Measurements from ENCODE around the gene GAA. TPM values are rescaled to one million over a fixed set of nuclear protein-coding genes. Genes with fewer than 3 reads are reported as not detected.

The GAA gene
- total and polyA plus RNA-seq, 2 of the 8 experiments (the other 6 are each of a cell fraction or from before 2014, with no cell fraction given), result 14.8 to 30.0 TPM

GRCh38 chr17:80154166-80154565 lies 52.8 kb downstream of the GAA start:
- 15% methylated on average over 5 of the region's 5 CpGs; no CpG with 5 or more reads in 1 of the 2 experiments for WGBS, 2 experiments (ENCODE audit: extremely low coverage in 1 of 2, insufficient coverage in 1 of 2, insufficient read length in 1 of 2, insufficient replicate concordance in 2 of 2, low coverage in 1 of 2, low lambda C conversion rate in 2 of 2, missing lambda C conversion rate in 1 of 2)
- POLR2A ChIA-PET (ENCODE audit: partially characterized antibody), result interaction anchor here (0.8 to 2.1 kb wide), 2 partner anchors 9 to 57 kb away, joined by 4 to 11 read pairs; no protein-coding TSS in a partner anchor
- H3K4me3 ChIP-seq (ENCODE audit: extremely low read depth in 1 of 4, insufficient read depth in 2 of 4, low read depth in 3 of 4, low read length in 4 of 4), result peak overlapping the region in 1 of 4 experiments; percentile 29; a peak in 2 of 8 replicates
- no peak overlapping the region for H2BK5ac ChIP-seq (ENCODE audit: low read depth, low read length)
- H2BK12ac ChIP-seq (ENCODE audit: low read depth, low read length), result no peak overlapping the region
- peaks cover 7 to 17% (median 12%) of the 10 kb centered on the region in 4 experiments for H3K4me1 ChIP-seq (replicated peaks in 1 of 4; ENCODE audit: control insufficient read depth in 3 of 4, insufficient read depth in 4 of 4, low read length in 3 of 4)
- DNase-seq (ENCODE audit: low read depth in 1 of 2, low spot score in 2 of 2), result no peak
- H2AFZ ChIP-seq (ENCODE audit: low read length), result no peak overlapping the region
- H2BK20ac ChIP-seq (ENCODE audit: low read length), result no peak overlapping the region
- no peaks in the 10 kb centered on the region for H3K79me2 ChIP-seq (ENCODE audit: control insufficient read depth in 1 of 2, insufficient read depth in 2 of 2, low read length in 2 of 2)
- no peak overlapping the region for H3K18ac ChIP-seq (ENCODE audit: extremely low read depth, low read length)
- H3K27me3 ChIP-seq (replicated peaks in 1 of 4; ENCODE audit: control insufficient read depth in 3 of 4, extremely low read depth in 1 of 4, insufficient read depth in 3 of 4, low read length in 3 of 4), result peaks cover 0 to 4% (median 0%) of the 10 kb centered on the region in 4 experiments; a peak in 4 of 7 replicates
- H3K79me1 ChIP-seq (ENCODE audit: low read depth, low read length), result no peaks in the 10 kb centered on the region
- CTCF ChIA-PET (ENCODE audit: partially characterized antibody), result interaction anchor here (1.3 kb wide), 1 partner anchor 42 kb away, joined by 6 read pairs; no protein-coding TSS in a partner anchor
- no peak overlapping the region for H2BK120ac ChIP-seq (replicated peaks; ENCODE audit: low read depth, low read length)
- peak; percentile 55 for FAIRE-seq
- no peak overlapping the region for H3K4ac ChIP-seq (replicated peaks; ENCODE audit: insufficient read length, low read depth, low read length)
- no peak overlapping the region for H2AK5ac ChIP-seq (ENCODE audit: low read depth, low read length)
- TF ChIP-seq EP300 (IDR thresholded peaks at IDR 0.05; ENCODE audit: borderline replicate concordance in 1 of 2, low read depth in 2 of 2, low read length in 2 of 2) (no peak), NANOG (IDR thresholded peaks at IDR 0.05; ENCODE audit: insufficient read depth, low read depth, low read length, poor library complexity, severe bottlenecking) (peak; percentile 35)
- H3K14ac ChIP-seq (ENCODE audit: insufficient read length), result no peak overlapping the region
- no peaks in the 10 kb centered on the region for H4K20me1 ChIP-seq (replicated peaks in 1 of 2; ENCODE audit: control insufficient read depth in 1 of 2, insufficient read depth in 2 of 2, low read length in 2 of 2)
- H3K9ac ChIP-seq (replicated peaks in 1 of 4; ENCODE audit: extremely low read depth in 1 of 4, low read depth in 3 of 4, low read length in 3 of 4), result no peak overlapping the region; a peak in 1 of 7 replicates
- peaks cover 15 to 20% of the 10 kb centered on the region in 2 experiments; a peak in 3 of 4 replicates for H3K9me3 ChIP-seq (ENCODE audit: insufficient read depth in 2 of 2, low read depth in 1 of 2, low read length in 1 of 2)
- H3K27ac ChIP-seq (ENCODE audit: low read depth, low read length), result no peak overlapping the region; the same call in 1 of the 2 replicates
- peak overlapping the region; percentile 45 to 62; a peak in 3 of 4 replicates for H3K4me2 ChIP-seq (ENCODE audit: insufficient read depth in 1 of 2, low read depth in 2 of 2, low read length in 2 of 2)
- no peak overlapping the region for H4K91ac ChIP-seq (replicated peaks; ENCODE audit: insufficient read length, low read length)
- no peaks in the 10 kb centered on the region; a peak in 1 of 8 replicates for H3K36me3 ChIP-seq (ENCODE audit: control insufficient read depth in 2 of 4, insufficient read depth in 4 of 4, low read length in 3 of 4)
- no peak overlapping the region for H2BK15ac ChIP-seq (ENCODE audit: low read length)
- no peak overlapping the region for H4K5ac ChIP-seq (ENCODE audit: insufficient read length, low read depth, low read length)
- no peak overlapping the region for H3K56ac ChIP-seq (replicated peaks; ENCODE audit: insufficient read length, low read depth, low read length)
- H3K23me2 ChIP-seq (ENCODE audit: low read depth, low read length), result no peaks in the 10 kb centered on the region
- H3K23ac ChIP-seq (ENCODE audit: insufficient read length), result no peak overlapping the region
- no peak overlapping the region for H4K8ac ChIP-seq (ENCODE audit: extremely low read depth, insufficient read depth, low read length)
